Eye (tissue), 1 donor: ENCODE measurements around the gene PARD3B.
"Not testable (repeated sequence)": the region's sequence is repeated elsewhere in the genome, so short reads cannot be mapped to it uniquely, and the experiment has no call there.

Experiments used
- DNase-seq: peaks from one replicate; pipeline ENCODE4 v3.0.0-alpha.2; 2015

PARD3B gene

GRCh38 chr2:205460217-205460616 is 914.9 kb downstream of the PARD3B start:
- no peak for DNase-seq

- no peak for DNase-seq
These were observed 915.9 kb downstream of the PARD3B start for GRCh38 chr2:205461169-205461568.

GRCh38 chr2:205461678-205462665 is 916.7 kb downstream of the PARD3B start:
- no peak for DNase-seq

GRCh38 chr2:205462681-205463345 is 917.5 kb downstream of the PARD3B start:
- DNase-seq, result no peak

GRCh38 chr2:205463466-205464025 is 918.3 kb downstream of the PARD3B start:
- no peak for DNase-seq

GRCh38 chr2:205464681-205465080 is 919.4 kb downstream of the PARD3B start:
- DNase-seq, result no peak

GRCh38 chr2:205465791-205466190 is 920.5 kb downstream of the PARD3B start:
- DNase-seq, result no peak

GRCh38 chr2:205471776-205472175 is 926.5 kb downstream of the PARD3B start:
- DNase-seq, result no peak

GRCh38 chr2:205473791-205474190 is 928.5 kb downstream of the PARD3B start:
- DNase-seq, result no peak

GRCh38 chr2:205474741-205475415 is 929.6 kb downstream of the PARD3B start:
- no peak for DNase-seq

- no peak for DNase-seq
These were observed 930.1 kb downstream of the PARD3B start for GRCh38 chr2:205475416-205475768.

- DNase-seq, result no peak
These were observed 931.9 kb downstream of the PARD3B start for GRCh38 chr2:205477016-205477705.

- no peak for DNase-seq
These were observed 936.6 kb downstream of the PARD3B start for GRCh38 chr2:205481861-205482260.

GRCh38 chr2:205482399-205483081 is 937.3 kb downstream of the PARD3B start:
- DNase-seq, result no peak

GRCh38 chr2:205483095-205483494 is 937.8 kb downstream of the PARD3B start:
- peak; percentile 61 for DNase-seq

- DNase-seq, result peak; percentile 62
These were observed 938.9 kb downstream of the PARD3B start for GRCh38 chr2:205484215-205484614.

- no peak for DNase-seq
These were observed 939.5 kb downstream of the PARD3B start for GRCh38 chr2:205484764-205485163.

GRCh38 chr2:205493528-205493927 is 948.3 kb downstream of the PARD3B start:
- not testable (repeated sequence) for DNase-seq

- DNase-seq, result no peak
These were observed 949.4 kb downstream of the PARD3B start for GRCh38 chr2:205494537-205495235.

- DNase-seq, result no peak
These were observed 950.5 kb downstream of the PARD3B start for GRCh38 chr2:205495819-205496218.

GRCh38 chr2:205496370-205496769 is 951.1 kb downstream of the PARD3B start:
- peak; percentile 23 for DNase-seq
